HG03159 (cell line): ENCODE results near the gene PLEKHF1.
"Not testable (repeated sequence)": the region's sequence is repeated elsewhere in the genome, so short reads cannot be mapped to it uniquely, and the experiment has no call there.

Experiments used
- ATAC-seq: cut with Tn5 transposase; IDR thresholded peaks from one replicate; pipeline ENCODE4 v1.9.1; 2021; ENCODE audit warnings: mild to moderate bottlenecking, moderate library complexity; ENCODE audit not compliant: unreplicated experiment

The PLEKHF1 gene

GRCh38 chr19:29697523-29698261 lies 32.4 kb downstream of the PLEKHF1 start:
- no peak for ATAC-seq

GRCh38 chr19:29699861-29700260 lies 34.6 kb downstream of the PLEKHF1 start:
- ATAC-seq = no peak

- no peak for ATAC-seq
These were observed 35.2 kb downstream of the PLEKHF1 start for GRCh38 chr19:29700498-29700897.

- no peak for ATAC-seq
These were observed 37.1 kb downstream of the PLEKHF1 start for GRCh38 chr19:29702161-29702962.

GRCh38 chr19:29702963-29703320 lies 37.7 kb downstream of the PLEKHF1 start:
- ATAC-seq = no peak

GRCh38 chr19:29704562-29705558 lies 39.6 kb downstream of the PLEKHF1 start:
- no peak for ATAC-seq

- ATAC-seq = no peak
These were observed 40.4 kb downstream of the PLEKHF1 start for GRCh38 chr19:29705706-29706105.

- ATAC-seq = no peak
These were observed 41.4 kb downstream of the PLEKHF1 start for GRCh38 chr19:29706635-29707034.

GRCh38 chr19:29708554-29709439 lies 43.5 kb downstream of the PLEKHF1 start:
- no peak for ATAC-seq

- not testable (repeated sequence) for ATAC-seq
These were observed 44.2 kb downstream of the PLEKHF1 start for GRCh38 chr19:29709440-29709798.

- ATAC-seq = no peak
These were observed 46.4 kb downstream of the PLEKHF1 start for GRCh38 chr19:29711584-29712132.

GRCh38 chr19:29712744-29713516 lies 47.7 kb downstream of the PLEKHF1 start:
- no peak for ATAC-seq

GRCh38 chr19:29714371-29714952 lies 49.2 kb downstream of the PLEKHF1 start:
- ATAC-seq = peak; percentile 6

GRCh38 chr19:29714953-29715700 lies 49.9 kb downstream of the PLEKHF1 start, which contains the start of gene C19orf12:
C19orf12 (minus strand) TSS chr19:29715261; CDS start chr19:29708413, 6,848 bp downstream.
- ATAC-seq = peak; percentile 67

GRCh38 chr19:29715701-29716581 lies 50.7 kb downstream of the PLEKHF1 start:
- peak; percentile 12 for ATAC-seq

- no peak for ATAC-seq
These were observed 51.8 kb downstream of the PLEKHF1 start for GRCh38 chr19:29717051-29717450.

- ATAC-seq = no peak
These were observed 58.9 kb downstream of the PLEKHF1 start for GRCh38 chr19:29724102-29724641.
